Measurements from ENCODE around the gene DNAJC30. TPM values are rescaled to one million over a fixed set of nuclear protein-coding genes. Genes with fewer than 3 reads are reported as not detected.

The DNAJC30 gene
- total RNA-seq, 1 donor, result 1.9 TPM

DNA sequence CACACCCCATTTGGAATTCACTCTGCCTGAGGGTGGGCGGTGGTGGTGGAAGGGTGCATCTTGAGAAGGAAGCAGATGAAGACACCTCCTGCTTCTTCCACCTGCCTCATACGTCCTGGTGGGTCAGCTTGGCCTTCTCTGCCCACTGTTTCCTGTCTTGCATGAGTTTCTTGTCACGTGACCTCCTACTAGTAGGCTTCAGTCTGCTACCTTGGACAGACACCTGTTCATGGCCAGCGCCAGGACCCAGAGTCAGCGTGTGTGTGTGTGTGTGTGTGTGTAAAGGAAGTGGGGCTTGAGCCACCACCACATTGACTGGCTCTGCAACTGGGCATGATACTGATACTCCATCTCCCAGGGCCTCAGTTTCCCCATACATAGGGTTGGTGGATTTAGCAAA lies 32.7 kb downstream of the DNAJC30 start:
- H3K27me3 ChIP-seq (ENCODE audit: insufficient read depth, low read length), result peaks cover 52% of the 10 kb centered on the region
- H3K4me3 ChIP-seq (ENCODE audit: low read length), result no peak overlapping the region
- H3K9me3 ChIP-seq (ENCODE audit: low read depth, low read length), result no peaks in the 10 kb centered on the region
- no peaks in the 10 kb centered on the region for H3K4me1 ChIP-seq (ENCODE audit: insufficient read depth, low read length)

- Histone ChIP-seq H3K9me3 (ENCODE audit: low read depth, low read length) (no peaks in the 10 kb centered on the region), H3K4me3 (ENCODE audit: low read length) (no peak overlapping the region), H3K27me3 (ENCODE audit: insufficient read depth, low read length) (peaks cover 52% of the 10 kb centered on the region), H3K4me1 (ENCODE audit: insufficient read depth, low read length) (no peaks in the 10 kb centered on the region)
Measured at GRCh38 chr7:73649576-73649975, 33.7 kb downstream of the DNAJC30 start.

DNA sequence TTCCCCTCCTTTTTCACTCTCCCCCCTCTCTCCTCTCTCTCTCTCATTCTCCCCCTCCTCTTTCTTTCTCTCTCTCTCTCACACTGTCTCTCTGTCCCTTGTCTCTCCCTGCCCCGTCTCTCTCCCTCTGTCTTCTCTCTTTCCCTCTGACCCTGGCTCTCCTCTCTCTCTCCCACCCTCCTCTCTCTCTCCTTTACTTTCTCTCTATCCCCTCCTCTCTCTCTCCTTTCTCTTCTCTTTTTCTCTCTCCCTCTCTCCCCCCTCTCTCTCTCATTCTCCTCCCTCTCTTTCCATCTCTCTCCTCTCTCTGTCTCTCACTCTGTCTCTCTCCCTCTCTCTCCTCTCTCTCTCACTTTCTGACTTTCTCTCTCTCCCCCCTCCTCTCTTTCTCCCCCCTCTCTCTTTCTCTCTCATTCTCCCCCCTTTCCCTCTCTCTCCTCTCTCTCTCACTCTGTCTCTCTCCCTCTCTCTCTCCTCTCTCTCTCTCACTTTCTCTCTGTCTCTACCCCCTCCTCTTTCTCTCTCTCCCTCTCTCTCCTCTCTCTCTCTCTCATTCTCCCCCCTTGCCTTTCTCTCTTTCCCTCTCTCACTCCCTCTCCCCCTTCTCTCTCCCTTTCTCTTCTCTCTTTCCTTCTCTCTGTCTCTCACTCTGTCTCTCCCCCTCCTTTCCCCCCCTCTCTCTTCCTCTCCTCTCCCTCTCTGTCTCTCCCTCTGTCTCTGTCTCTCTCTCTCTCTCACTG lies 34.5 kb downstream of the DNAJC30 start:
- H3K27me3 ChIP-seq (ENCODE audit: insufficient read depth, low read length), result peaks cover 52% of the 10 kb centered on the region
- no peaks in the 10 kb centered on the region for H3K4me1 ChIP-seq (ENCODE audit: insufficient read depth, low read length)
- H3K9me3 ChIP-seq (ENCODE audit: low read depth, low read length), result no peaks in the 10 kb centered on the region
- no peak overlapping the region for H3K4me3 ChIP-seq (ENCODE audit: low read length)

DNA sequence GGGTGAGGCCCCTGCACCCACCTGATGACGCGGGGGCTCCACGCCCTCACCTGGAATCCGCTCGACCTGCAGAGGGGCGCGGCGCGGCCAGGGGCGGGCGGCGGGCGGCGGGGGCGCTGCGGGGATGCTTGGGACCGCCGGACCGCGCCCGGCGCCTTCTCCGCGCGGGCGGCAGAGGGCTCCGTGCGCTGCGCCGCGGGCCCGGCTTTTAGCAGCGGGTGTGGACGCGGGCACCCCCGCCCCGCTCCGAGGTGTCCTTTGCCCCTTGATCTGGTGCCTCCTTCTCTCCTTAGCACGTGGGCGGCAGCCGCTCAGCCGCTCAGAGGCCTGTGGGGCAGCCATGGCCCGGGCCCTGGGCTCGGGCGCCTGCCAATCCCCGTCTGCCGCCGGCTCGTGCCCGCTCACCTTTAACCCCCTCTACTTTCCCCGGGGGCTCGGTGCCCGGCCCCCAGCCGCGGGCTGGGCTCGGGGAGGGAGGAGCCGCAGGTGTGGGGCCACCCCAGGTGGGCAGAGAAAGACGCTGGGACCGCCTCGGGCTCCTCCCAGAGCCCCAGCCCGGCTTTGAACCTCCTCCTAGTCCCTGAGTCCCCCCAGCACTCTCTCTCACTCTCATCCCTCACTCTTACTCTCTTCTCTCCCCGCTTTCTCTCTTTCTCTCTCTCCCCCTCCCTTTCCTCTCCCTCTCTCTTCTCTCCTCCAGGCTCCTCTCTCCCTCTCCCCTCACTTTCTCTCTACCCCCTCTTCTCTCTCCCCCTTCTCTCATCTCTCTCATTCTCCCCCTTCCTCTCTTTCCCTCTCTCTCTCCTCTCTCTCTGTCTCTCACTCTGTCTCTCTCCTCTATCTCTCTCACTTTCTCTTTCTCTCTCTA lies 35.3 kb downstream of the DNAJC30 start:
- Histone ChIP-seq H3K27me3 (ENCODE audit: insufficient read depth, low read length) (peaks cover 52% of the 10 kb centered on the region), H3K9me3 (ENCODE audit: low read depth, low read length) (no peaks in the 10 kb centered on the region), H3K4me1 (ENCODE audit: insufficient read depth, low read length) (no peaks in the 10 kb centered on the region), H3K4me3 (ENCODE audit: low read length) (no peak overlapping the region)

- H3K27me3 ChIP-seq (ENCODE audit: insufficient read depth, low read length), result peaks cover 49% of the 10 kb centered on the region
- no peaks in the 10 kb centered on the region for H3K4me1 ChIP-seq (ENCODE audit: insufficient read depth, low read length)
- no peak overlapping the region for H3K4me3 ChIP-seq (ENCODE audit: low read length)
- no peaks in the 10 kb centered on the region for H3K9me3 ChIP-seq (ENCODE audit: low read depth, low read length)
Measured at GRCh38 chr7:73646785-73647724, 36.2 kb downstream of the DNAJC30 start.

- Histone ChIP-seq H3K9me3 (ENCODE audit: low read depth, low read length) (no peaks in the 10 kb centered on the region), H3K4me1 (ENCODE audit: insufficient read depth, low read length) (no peaks in the 10 kb centered on the region), H3K27me3 (ENCODE audit: insufficient read depth, low read length) (peaks cover 42% of the 10 kb centered on the region), H3K4me3 (ENCODE audit: low read length) (no peak overlapping the region)
Measured at GRCh38 chr7:73645643-73646174, 37.5 kb downstream of the DNAJC30 start.

- H3K4me3 ChIP-seq (ENCODE audit: low read length), result no peak overlapping the region
- H3K4me1 ChIP-seq (ENCODE audit: insufficient read depth, low read length), result no peaks in the 10 kb centered on the region
- H3K9me3 ChIP-seq (ENCODE audit: low read depth, low read length), result no peaks in the 10 kb centered on the region
- H3K27me3 ChIP-seq (ENCODE audit: insufficient read depth, low read length), result peaks cover 35% of the 10 kb centered on the region
Measured at GRCh38 chr7:73644688-73645286, 38.5 kb downstream of the DNAJC30 start.

DNA sequence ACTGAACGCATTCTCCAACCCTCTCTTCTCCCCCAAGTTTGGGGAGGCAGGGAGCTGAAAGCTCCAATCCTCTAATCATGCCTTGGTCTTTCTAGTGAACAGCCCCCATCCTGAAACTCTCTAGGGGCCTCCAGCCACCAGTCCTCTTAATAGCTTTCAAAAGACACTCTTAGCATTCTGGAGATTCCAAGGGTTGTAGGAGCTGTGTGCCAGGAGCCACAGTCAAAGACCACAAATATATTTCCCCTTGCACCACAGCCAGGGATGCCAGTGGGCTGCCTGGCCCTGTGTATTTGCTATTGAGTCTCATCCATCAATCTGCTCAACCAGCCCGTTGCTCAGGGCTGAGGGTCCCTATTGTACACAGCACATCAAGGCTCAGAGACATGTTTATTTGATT lies 40.4 kb downstream of the DNAJC30 start:
- H3K27me3 ChIP-seq (ENCODE audit: insufficient read depth, low read length), result peaks cover 19% of the 10 kb centered on the region
- no peak overlapping the region for H3K4me3 ChIP-seq (ENCODE audit: low read length)
- no peaks in the 10 kb centered on the region for H3K4me1 ChIP-seq (ENCODE audit: insufficient read depth, low read length)
- no peaks in the 10 kb centered on the region for H3K9me3 ChIP-seq (ENCODE audit: low read depth, low read length)

- Histone ChIP-seq H3K4me3 (ENCODE audit: low read length) (no peak overlapping the region), H3K27me3 (ENCODE audit: insufficient read depth, low read length) (peaks cover 5% of the 10 kb centered on the region)
Measured at GRCh38 chr7:73638911-73639310, 44.3 kb downstream of the DNAJC30 start.

GRCh38 chr7:73635428-73636200 lies 47.6 kb downstream of the DNAJC30 start:
- H3K4me1 ChIP-seq (ENCODE audit: insufficient read depth, low read length), result peaks cover 8% of the 10 kb centered on the region
- peaks cover 12% of the 10 kb centered on the region for H3K27me3 ChIP-seq (ENCODE audit: insufficient read depth, low read length)
- no peaks in the 10 kb centered on the region for H3K9me3 ChIP-seq (ENCODE audit: low read depth, low read length)
- no peak overlapping the region for H3K4me3 ChIP-seq (ENCODE audit: low read length)

More at GRCh38 chr7:73638911-73639310, 44.3 kb downstream of the DNAJC30 start:
- peaks cover 8% of the 10 kb centered on the region for H3K4me1 ChIP-seq (ENCODE audit: insufficient read depth, low read length)
- no peaks in the 10 kb centered on the region for H3K9me3 ChIP-seq (ENCODE audit: low read depth, low read length)

DNA sequence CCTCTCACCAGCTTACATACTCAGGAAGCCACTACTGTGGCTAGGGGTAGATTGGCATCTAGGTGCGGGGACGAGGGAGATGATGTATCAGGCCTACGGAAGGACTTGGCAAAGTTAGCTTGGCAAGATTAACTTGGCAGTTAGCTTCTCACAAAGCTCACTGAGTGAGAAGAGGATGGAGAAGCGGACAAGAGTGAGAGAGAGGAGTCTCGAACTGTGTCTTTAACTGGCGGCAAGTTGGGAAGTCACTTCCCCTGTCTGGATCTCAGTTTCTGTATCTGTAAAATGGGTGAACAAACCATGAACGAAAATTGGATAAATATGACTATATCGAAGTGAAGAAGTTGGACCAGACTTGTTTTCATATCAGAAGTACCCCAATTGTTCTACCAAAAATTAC lies 49.4 kb downstream of the DNAJC30 start:
- peaks cover 8% of the 10 kb centered on the region for H3K4me1 ChIP-seq (ENCODE audit: insufficient read depth, low read length)
- H3K4me3 ChIP-seq (ENCODE audit: low read length), result no peak overlapping the region
- H3K9me3 ChIP-seq (ENCODE audit: low read depth, low read length), result no peaks in the 10 kb centered on the region
- peaks cover 15% of the 10 kb centered on the region for H3K27me3 ChIP-seq (ENCODE audit: insufficient read depth, low read length)

- Histone ChIP-seq H3K9me3 (ENCODE audit: low read depth, low read length) (no peaks in the 10 kb centered on the region), H3K4me3 (ENCODE audit: low read length) (no peak overlapping the region), H3K4me1 (ENCODE audit: insufficient read depth, low read length) (peaks cover 8% of the 10 kb centered on the region), H3K27me3 (ENCODE audit: insufficient read depth, low read length) (peaks cover 17% of the 10 kb centered on the region)
Measured at GRCh38 chr7:73633323-73633722, 49.9 kb downstream of the DNAJC30 start.

DNA sequence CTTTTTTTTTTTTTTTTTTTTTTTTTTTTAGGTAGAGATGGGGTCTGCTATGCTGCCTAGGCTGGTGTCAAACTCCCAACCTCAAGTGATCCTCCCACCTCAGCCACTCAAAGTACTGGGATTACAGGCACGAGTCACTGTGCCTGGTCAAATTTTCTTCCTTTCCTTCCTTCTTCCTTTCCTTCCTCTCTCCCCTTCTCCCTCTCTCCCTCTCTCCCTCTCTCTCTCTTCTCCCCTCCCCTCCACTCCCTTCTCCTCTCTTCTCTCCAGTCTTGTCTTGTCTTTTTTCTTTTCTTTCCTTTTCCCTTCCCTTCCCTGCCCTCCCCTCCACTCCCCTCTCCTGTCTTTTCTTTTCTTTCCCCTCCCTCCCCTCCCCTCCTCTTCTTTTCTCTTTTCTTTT lies 51.7 kb downstream of the DNAJC30 start:
- H3K4me1 ChIP-seq (ENCODE audit: insufficient read depth, low read length), result peaks cover 8% of the 10 kb centered on the region
- no peak overlapping the region for H3K4me3 ChIP-seq (ENCODE audit: low read length)
- H3K27me3 ChIP-seq (ENCODE audit: insufficient read depth, low read length), result peaks cover 24% of the 10 kb centered on the region
- no peaks in the 10 kb centered on the region for H3K9me3 ChIP-seq (ENCODE audit: low read depth, low read length)

Measured in mononuclear cell (primary cell).